Prostate gland (tissue), 2 donors: ENCODE data around the gene NKAIN4. TPM values are rescaled to one million over a fixed set of nuclear protein-coding genes. Genes with fewer than 3 reads are reported as not detected.

Experiments
- DNase-seq: peaks from one replicate; pipeline ENCODE4 v3.0.0-alpha.2; 2019; ENCODE audit warnings: low spot score
- H3K27ac ChIP-seq, 2 donors: fragments of 200-600 bp; sonication (generic); 2 replicates each; pipeline ENCODE4 v1.5.1; 2017 to 2019
- H3K27me3 ChIP-seq: fragments of 200-600 bp; sonication (generic); replicated peaks from 2 replicates; pipeline ENCODE4 v1.5.1; 2019; ENCODE audit not compliant: insufficient read depth
- H3K36me3 ChIP-seq, 2 donors: fragments of 200-600 bp; sonication (generic); 1 replicate in 1 of 2; 2 replicates in 1 of 2; pipeline versions ENCODE4 v1.5.1 to v1.8.1; 2017 to 2019
- H3K4me1 ChIP-seq: fragments of 200-600 bp; sonication (generic); replicated peaks from 2 replicates; pipeline ENCODE4 v1.5.1; 2019
- H3K4me3 ChIP-seq, 2 donors: fragments of 200-600 bp; sonication (generic); 2 replicates each; pipeline ENCODE4 v1.5.1; 2017 to 2019
- H3K9me3 ChIP-seq: fragments of 200-600 bp; sonication (generic); 2 replicates; pipeline ENCODE4 v1.5.1; 2017
- CTCF ChIP-seq, 4 experiments: fragments of 200-600 bp in 2 of 4; fragments of 450-650 bp in 2 of 4; sonication (generic) in 2 of 4; IDR thresholded peaks; 1 replicate in 3 of 4; 2 replicates in 1 of 4; pipeline ENCODE4 v1.5.1; 2016 to 2019; ENCODE audit warnings: antibody characterized with exemption in 4 of 4, mild to moderate bottlenecking in 2 of 4, moderate library complexity in 2 of 4
- POLR2A ChIP-seq: fragments of 450-650 bp; IDR thresholded peaks from one replicate; pipeline ENCODE4 v1.6.1; 2016; ENCODE audit warnings: antibody characterized with exemption, mild to moderate bottlenecking
- POLR2AphosphoS5 ChIP-seq: sonication (generic); formaldehyde crosslinking; IDR thresholded peaks from one replicate; pipeline ENCODE4 v1.6.1; 2017; ENCODE audit warnings: antibody characterized with exemption
- WGBS: methylation state at CpG from one replicate; pipeline ENCODE4 v1.1.5; 2018; 5-methylcytosine and 5-hydroxymethylcytosine counted together
- intact Hi-C: fragments of 100-400 bp; cut with DNase I; formaldehyde crosslinking; loops from one replicate; pipeline ENCODE4 v1.14.2; 2022
- total RNA-seq, 2 donors: library from RNA; depleted of rRNA; stranded (reverse); fragments of >200 nt; gene quantifications; one replicate each; pipeline ENCODE4 v1.1.0, GENCODE V29; 2016

NKAIN4 gene
- total RNA-seq, 2 donors from 2014 or later: 1.2 TPM; not detected in 1

GRCh38 chr20:63297796-63298572 lies 43.7 kb upstream of the NKAIN4 start:
- WGBS: 75% methylated on average over 16 of the region's 16 CpGs
- no peaks in the 10 kb centered on the region for H3K36me3 ChIP-seq
- H3K27ac ChIP-seq: no peak overlapping the region
- TF ChIP-seq CTCF (IDR thresholded peaks at IDR 0.05): no peak
- TF ChIP-seq POLR2A: no peak
- no peak for TF ChIP-seq POLR2AphosphoS5
- H3K4me1 ChIP-seq: no peaks in the 10 kb centered on the region
- peaks cover 25% of the 10 kb centered on the region for H3K27me3 ChIP-seq
- H3K4me3 ChIP-seq: no peak overlapping the region
- DNase-seq: no peak
- H3K9me3 ChIP-seq: no peaks in the 10 kb centered on the region
- intact Hi-C loops: no loop called here

GRCh38 chr20:63297371-63297781 lies 43.1 kb upstream of the NKAIN4 start:
- intact Hi-C loops: no loop called here
- Histone ChIP-seq H3K27ac (no peak overlapping the region), H3K9me3 (no peaks in the 10 kb centered on the region), H3K4me1 (no peaks in the 10 kb centered on the region), H3K36me3 (no peaks in the 10 kb centered on the region), H3K4me3 (no peak overlapping the region), H3K27me3 (peaks cover 25% of the 10 kb centered on the region)
- DNase-seq: no peak
- 80% methylated on average over 7 of the region's 11 CpGs for WGBS
- no peak for TF ChIP-seq POLR2A
- no peak for TF ChIP-seq POLR2AphosphoS5
- TF ChIP-seq CTCF (IDR thresholded peaks at IDR 0.05): no peak

- H3K36me3 ChIP-seq: no peaks in the 10 kb centered on the region
- H3K4me1 ChIP-seq: no peaks in the 10 kb centered on the region
- no peak for DNase-seq
- no peak for TF ChIP-seq CTCF (IDR thresholded peaks at IDR 0.05)
- no peak for TF ChIP-seq POLR2A
- no peak for TF ChIP-seq POLR2AphosphoS5
- intact Hi-C loops: no loop called here
- H3K27me3 ChIP-seq: peaks cover 25% of the 10 kb centered on the region
- no peak overlapping the region for H3K27ac ChIP-seq
- WGBS: 19% methylated on average over 18 of the region's 18 CpGs
- no peaks in the 10 kb centered on the region for H3K9me3 ChIP-seq
- no peak overlapping the region for H3K4me3 ChIP-seq
Observed at GRCh38 chr20:63296531-63297299, 42.5 kb upstream of the NKAIN4 start.

GRCh38 chr20:63295846-63296245 lies 41.6 kb upstream of the NKAIN4 start:
- H3K36me3 ChIP-seq: no peaks in the 10 kb centered on the region
- TF ChIP-seq POLR2A (no peak), CTCF (IDR thresholded peaks at IDR 0.05) (no peak), POLR2AphosphoS5 (no peak)
- H3K4me1 ChIP-seq: no peaks in the 10 kb centered on the region
- no peak overlapping the region for H3K27ac ChIP-seq
- H3K9me3 ChIP-seq: no peaks in the 10 kb centered on the region
- intact Hi-C loops: no loop called here
- WGBS: 22% methylated on average over 12 of the region's 20 CpGs
- H3K4me3 ChIP-seq: no peak overlapping the region
- no peak for DNase-seq
- H3K27me3 ChIP-seq: peaks cover 25% of the 10 kb centered on the region
